Tibial nerve (tissue), 4 donors: ENCODE results near the gene LAMC3.

ENCODE experiments used
- EP300 ChIP-seq, 2 donors: sonication (generic); formaldehyde crosslinking; IDR thresholded peaks; one replicate each; pipeline ENCODE4 v1.6.1; 2017; ENCODE audit warnings: antibody characterized with exemption in 2 of 2, mild to moderate bottlenecking in 1 of 2
- POLR2A ChIP-seq, 2 donors: fragments of 450-650 bp; IDR thresholded peaks; one replicate each; pipeline ENCODE4 v1.6.1; 2017; ENCODE audit warnings: antibody characterized with exemption in 2 of 2, mild to moderate bottlenecking in 2 of 2, moderate library complexity in 2 of 2
- TF ChIP-seq, protein P1 (sequence below), 5 experiments: fragments of 200-600 bp in 3 of 5; fragments of 450-650 bp in 2 of 5; sonication (generic) in 3 of 5; IDR thresholded peaks; one replicate each; pipeline ENCODE4 v1.5.1; 2016 to 2019; ENCODE audit warnings: antibody characterized with exemption in 5 of 5, mild to moderate bottlenecking in 3 of 5, moderate library complexity in 2 of 5

DNA sequence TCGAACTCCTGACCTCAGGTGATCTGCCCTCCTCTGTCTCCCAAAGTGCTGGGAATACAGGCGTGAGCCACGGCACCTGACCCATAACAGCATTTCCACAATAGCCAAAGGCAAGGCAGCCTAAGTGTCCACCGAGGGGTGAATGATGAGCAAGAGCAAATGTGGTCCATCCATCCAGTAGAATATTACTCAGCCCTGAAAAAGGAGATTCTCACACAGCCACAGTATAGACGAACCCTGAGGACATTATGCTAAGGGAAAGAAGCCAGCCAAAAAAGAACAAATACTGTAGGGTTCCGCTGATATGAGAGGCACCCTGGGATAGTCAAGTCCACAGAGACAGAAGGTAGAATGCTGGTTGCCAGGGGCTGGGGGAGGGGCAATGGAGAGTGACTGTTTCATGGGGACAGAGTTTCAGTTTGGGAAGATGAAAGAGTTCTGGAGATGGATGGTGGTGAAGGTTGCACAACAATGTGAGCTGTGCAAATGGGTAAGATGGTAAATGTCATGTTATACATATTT is 7.0 kb downstream of the LAMC3 start:
- TF ChIP-seq, protein P1, sequence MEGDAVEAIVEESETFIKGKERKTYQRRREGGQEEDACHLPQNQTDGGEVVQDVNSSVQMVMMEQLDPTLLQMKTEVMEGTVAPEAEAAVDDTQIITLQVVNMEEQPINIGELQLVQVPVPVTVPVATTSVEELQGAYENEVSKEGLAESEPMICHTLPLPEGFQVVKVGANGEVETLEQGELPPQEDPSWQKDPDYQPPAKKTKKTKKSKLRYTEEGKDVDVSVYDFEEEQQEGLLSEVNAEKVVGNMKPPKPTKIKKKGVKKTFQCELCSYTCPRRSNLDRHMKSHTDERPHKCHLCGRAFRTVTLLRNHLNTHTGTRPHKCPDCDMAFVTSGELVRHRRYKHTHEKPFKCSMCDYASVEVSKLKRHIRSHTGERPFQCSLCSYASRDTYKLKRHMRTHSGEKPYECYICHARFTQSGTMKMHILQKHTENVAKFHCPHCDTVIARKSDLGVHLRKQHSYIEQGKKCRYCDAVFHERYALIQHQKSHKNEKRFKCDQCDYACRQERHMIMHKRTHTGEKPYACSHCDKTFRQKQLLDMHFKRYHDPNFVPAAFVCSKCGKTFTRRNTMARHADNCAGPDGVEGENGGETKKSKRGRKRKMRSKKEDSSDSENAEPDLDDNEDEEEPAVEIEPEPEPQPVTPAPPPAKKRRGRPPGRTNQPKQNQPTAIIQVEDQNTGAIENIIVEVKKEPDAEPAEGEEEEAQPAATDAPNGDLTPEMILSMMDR (IDR thresholded peaks at IDR 0.05), result no peak
- TF ChIP-seq POLR2A (IDR thresholded peaks at IDR 0.05) (no peak), EP300 (IDR thresholded peaks at IDR 0.05) (no peak)
